Measurements from ENCODE around the gene BRINP1. TPM values are rescaled to one million over a fixed set of nuclear protein-coding genes. Genes with fewer than 3 reads are reported as not detected.

Gene BRINP1
- total RNA-seq, 1 experiment from 2014 or later: 14.0 TPM

DNA sequence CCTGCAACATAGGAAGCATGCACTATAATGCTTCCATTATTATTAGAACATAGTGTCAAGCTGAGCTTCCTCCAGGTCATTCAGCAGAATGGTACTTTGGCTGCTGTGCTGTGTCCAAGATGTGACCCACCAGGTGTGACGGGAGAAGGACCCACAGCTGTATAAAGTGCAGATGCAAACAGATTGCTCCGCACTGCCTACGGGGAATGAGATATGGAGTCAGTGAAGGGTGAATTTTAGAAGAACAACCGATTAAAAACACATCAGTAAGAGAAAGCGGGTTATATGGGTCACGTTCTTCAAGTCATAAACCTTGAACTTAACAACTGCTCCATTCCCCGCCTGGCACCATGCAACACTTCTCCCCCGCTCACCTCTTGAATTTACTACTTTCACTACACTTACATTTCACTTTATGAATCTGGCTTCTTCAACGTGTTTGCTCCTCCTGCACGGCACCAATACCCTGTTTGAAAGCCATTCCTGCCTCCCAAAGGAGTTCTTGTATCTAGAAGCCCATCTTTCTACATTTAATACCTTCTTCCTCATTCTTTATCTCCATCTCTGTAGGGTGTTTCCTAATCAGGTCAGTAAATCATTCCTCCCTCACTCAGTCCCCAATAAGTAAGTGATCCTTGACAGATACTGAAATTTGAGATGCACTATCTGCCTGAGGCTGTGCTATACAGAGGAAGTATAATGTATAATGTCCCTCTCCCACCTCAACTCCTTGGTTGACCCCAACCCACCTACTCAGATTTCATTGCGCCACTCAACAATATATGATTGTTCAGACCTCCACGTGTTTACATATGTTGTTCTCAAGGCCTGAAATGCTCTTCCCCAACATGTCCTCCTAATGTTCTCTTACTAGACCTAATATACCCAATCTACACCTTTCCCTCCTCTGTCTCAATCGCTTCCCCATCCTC, 25.9 kb downstream of the BRINP1 start:
- H3T11ph ChIP-seq (ENCODE audit: low read length): no peak overlapping the region
- Mint-ChIP-seq H3K27ac (no peak overlapping the region), H3K36me3 (ENCODE audit: insufficient read depth in 1 of 3, low read depth in 3 of 3) (no peaks in the 10 kb centered on the region; a peak in 1 of 7 replicates), H3K4me3 (no peak overlapping the region), H3K9me3 (no peaks in the 10 kb centered on the region; a peak in 1 of 5 replicates), H3K4me1 (peaks cover 39 to 51% of the 10 kb centered on the region in 2 experiments), H3K27me3 (ENCODE audit: low read depth) (no peaks in the 10 kb centered on the region)
- no peak overlapping the region for H4K91ac ChIP-seq (ENCODE audit: insufficient read length, low read depth, low read length)
- H3K4ac ChIP-seq (ENCODE audit: low read depth, low read length): no peak overlapping the region
- no peak overlapping the region for H3K27ac ChIP-seq (ENCODE audit: insufficient read length, low read depth, low read length)
- no peak overlapping the region for H3K18ac ChIP-seq (ENCODE audit: insufficient read length, low read depth, low read length)
- H3K79me1 ChIP-seq (ENCODE audit: insufficient read depth, low read depth, low read length, poor library complexity, severe bottlenecking): no peaks in the 10 kb centered on the region
- no peak overlapping the region for H4K5ac ChIP-seq (ENCODE audit: insufficient read length, low read depth, low read length)
- H3K4me2 ChIP-seq (ENCODE audit: insufficient read depth, insufficient read length, low read length): no peak overlapping the region
- H3K23me2 ChIP-seq (ENCODE audit: insufficient read length, low read depth, low read length, poor library complexity, severe bottlenecking): no peaks in the 10 kb centered on the region
- H4K8ac ChIP-seq (replicated peaks; ENCODE audit: insufficient read length, low read depth, low read length): no peak overlapping the region
- no peak overlapping the region for H2BK12ac ChIP-seq (ENCODE audit: insufficient read length, low read depth, low read length)
- H2AK5ac ChIP-seq (ENCODE audit: insufficient read length, low read length): no peak overlapping the region
- no peak overlapping the region for H2BK15ac ChIP-seq (ENCODE audit: low read depth, low read length)
- no peak overlapping the region for H2AFZ ChIP-seq (ENCODE audit: low read length)
- 100% methylated on average over 1 of the region's 13 CpGs for WGBS (ENCODE audit: extremely low coverage, insufficient read length, low lambda C conversion rate)
- H3K4me1 ChIP-seq (ENCODE audit: insufficient read depth, low read length): peaks cover 9% of the 10 kb centered on the region; the same call in 1 of the 2 replicates
- H3K9me3 ChIP-seq (ENCODE audit: control insufficient read depth, low read depth, low read length): no peaks in the 10 kb centered on the region
- H3K56ac ChIP-seq (ENCODE audit: insufficient read length, low read depth, low read length): no peak overlapping the region
- no peak for DNase-seq
- H2BK120ac ChIP-seq (ENCODE audit: low read depth, low read length, poor library complexity, severe bottlenecking): no peak overlapping the region
- no peak overlapping the region for H3K9ac ChIP-seq (ENCODE audit: extremely low read depth, insufficient read length, low read length)
- no peaks in the 10 kb centered on the region for H3K27me3 ChIP-seq (ENCODE audit: insufficient read depth, low read length)
- H4K20me1 ChIP-seq (ENCODE audit: control insufficient read depth, insufficient read depth, insufficient read length): no peaks in the 10 kb centered on the region
- H2BK5ac ChIP-seq (ENCODE audit: insufficient read length, low read length): no peak overlapping the region
- peaks cover 7% of the 10 kb centered on the region; the same call in 1 of the 2 replicates for H3K79me2 ChIP-seq (ENCODE audit: insufficient read depth, low read length)
- H2BK20ac ChIP-seq (ENCODE audit: low read depth, low read length, poor library complexity, severe bottlenecking): no peak overlapping the region
- no peak overlapping the region for H3K14ac ChIP-seq (ENCODE audit: insufficient read depth, low read length)
- H3K23ac ChIP-seq (ENCODE audit: insufficient read length, low read depth, low read length): no peak overlapping the region
- TF ChIP-seq, protein P1, sequence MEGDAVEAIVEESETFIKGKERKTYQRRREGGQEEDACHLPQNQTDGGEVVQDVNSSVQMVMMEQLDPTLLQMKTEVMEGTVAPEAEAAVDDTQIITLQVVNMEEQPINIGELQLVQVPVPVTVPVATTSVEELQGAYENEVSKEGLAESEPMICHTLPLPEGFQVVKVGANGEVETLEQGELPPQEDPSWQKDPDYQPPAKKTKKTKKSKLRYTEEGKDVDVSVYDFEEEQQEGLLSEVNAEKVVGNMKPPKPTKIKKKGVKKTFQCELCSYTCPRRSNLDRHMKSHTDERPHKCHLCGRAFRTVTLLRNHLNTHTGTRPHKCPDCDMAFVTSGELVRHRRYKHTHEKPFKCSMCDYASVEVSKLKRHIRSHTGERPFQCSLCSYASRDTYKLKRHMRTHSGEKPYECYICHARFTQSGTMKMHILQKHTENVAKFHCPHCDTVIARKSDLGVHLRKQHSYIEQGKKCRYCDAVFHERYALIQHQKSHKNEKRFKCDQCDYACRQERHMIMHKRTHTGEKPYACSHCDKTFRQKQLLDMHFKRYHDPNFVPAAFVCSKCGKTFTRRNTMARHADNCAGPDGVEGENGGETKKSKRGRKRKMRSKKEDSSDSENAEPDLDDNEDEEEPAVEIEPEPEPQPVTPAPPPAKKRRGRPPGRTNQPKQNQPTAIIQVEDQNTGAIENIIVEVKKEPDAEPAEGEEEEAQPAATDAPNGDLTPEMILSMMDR (conservative IDR thresholded peaks at IDR 0.05): no peak

All from H9 (cell line).